ENCODE results near the gene GXYLT1. TPM values are rescaled to one million over a fixed set of nuclear protein-coding genes. Genes with fewer than 3 reads are reported as not detected.

The GXYLT1 gene
- total and polyA plus RNA-seq, 2 experiments from 2014 or later, result 13.7 to 14.6 TPM

GRCh38 chr12:42104784-42105183 is 39.9 kb downstream of the GXYLT1 start:
- H3K36me3 ChIP-seq (ENCODE audit: low read depth), result no peaks in the 10 kb centered on the region
- no peak for DNase-seq
- no peaks in the 10 kb centered on the region for H4K20me1 ChIP-seq (ENCODE audit: insufficient read depth)
- H3K27me3 ChIP-seq (replicated peaks; ENCODE audit: insufficient read depth), result no peaks in the 10 kb centered on the region
- H2AFZ ChIP-seq, result no peak overlapping the region
- TF ChIP-seq EZH2 (IDR thresholded peaks at IDR 0.05; ENCODE audit: insufficient read depth, poor library complexity, severe bottlenecking) (no peak), EZH2phosphoT487 (IDR thresholded peaks at IDR 0.05; ENCODE audit: insufficient read depth, low read depth) (no peak)
- H3K27ac ChIP-seq, result no peak overlapping the region
- H3K9me3 ChIP-seq (ENCODE audit: low read depth), result no peaks in the 10 kb centered on the region
- H3K9ac ChIP-seq, result no peak overlapping the region
- H3K4me3 ChIP-seq, result no peak overlapping the region
- H3K4me1 ChIP-seq (ENCODE audit: insufficient read depth), result no peaks in the 10 kb centered on the region
- no peak overlapping the region for H3K4me2 ChIP-seq (ENCODE audit: unreplicated experiment)
- H3K79me2 ChIP-seq (ENCODE audit: insufficient read depth), result no peaks in the 10 kb centered on the region
- in situ Hi-C loops (cut with MboI), result no loop called here
- no peaks in the 10 kb centered on the region for H3F3A ChIP-seq (ENCODE audit: insufficient read depth)
- WGBS, 2 experiments (ENCODE audit: low coverage in 1 of 2, low lambda C conversion rate in 2 of 2, missing lambda C conversion rate in 2 of 2), result 83 to 84% methylated on average over 1 of the region's 1 CpG
- H3K9me2 ChIP-seq (ENCODE audit: insufficient read depth), result no peaks in the 10 kb centered on the region

DNA sequence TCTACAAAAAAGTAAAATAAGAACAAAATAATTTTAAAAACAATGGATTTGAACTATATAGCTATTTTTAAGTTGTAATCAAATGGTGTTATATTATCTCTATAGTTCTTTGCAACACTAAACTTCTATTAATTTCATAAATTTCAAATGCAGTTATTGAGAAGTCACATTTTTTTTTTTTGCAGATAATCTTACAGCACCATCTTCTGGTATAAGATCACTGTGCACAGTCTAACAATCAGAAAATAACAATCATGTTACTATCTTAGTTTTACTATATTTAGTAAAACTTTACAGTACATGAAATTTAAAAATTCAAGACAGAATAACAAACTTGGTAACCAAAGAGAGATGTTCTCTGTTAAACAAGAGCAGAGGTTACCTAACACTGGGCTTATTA is 40.6 kb downstream of the GXYLT1 start:
- Histone ChIP-seq H3K9me3 (ENCODE audit: low read depth) (no peaks in the 10 kb centered on the region), H3K9me2 (ENCODE audit: insufficient read depth) (no peaks in the 10 kb centered on the region), H3K4me1 (ENCODE audit: insufficient read depth) (no peaks in the 10 kb centered on the region), H3F3A (ENCODE audit: insufficient read depth) (no peaks in the 10 kb centered on the region), H3K36me3 (ENCODE audit: low read depth) (no peaks in the 10 kb centered on the region), H2AFZ (no peak overlapping the region), H4K20me1 (ENCODE audit: insufficient read depth) (no peaks in the 10 kb centered on the region), H3K4me3 (no peak overlapping the region), H3K27ac (no peak overlapping the region), H3K4me2 (ENCODE audit: unreplicated experiment) (no peak overlapping the region), H3K9ac (no peak overlapping the region), H3K27me3 (replicated peaks; ENCODE audit: insufficient read depth) (no peaks in the 10 kb centered on the region), H3K79me2 (ENCODE audit: insufficient read depth) (no peaks in the 10 kb centered on the region)
- no peak for DNase-seq
- TF ChIP-seq EZH2 (IDR thresholded peaks at IDR 0.05; ENCODE audit: insufficient read depth, poor library complexity, severe bottlenecking), result no peak
- TF ChIP-seq EZH2phosphoT487 (IDR thresholded peaks at IDR 0.05; ENCODE audit: insufficient read depth, low read depth), result no peak
- in situ Hi-C loops (cut with MboI), result no loop called here

- Histone ChIP-seq H3K4me1 (ENCODE audit: insufficient read depth) (no peaks in the 10 kb centered on the region), H4K20me1 (ENCODE audit: insufficient read depth) (no peaks in the 10 kb centered on the region), H3K36me3 (ENCODE audit: low read depth) (no peaks in the 10 kb centered on the region), H3K27me3 (replicated peaks; ENCODE audit: insufficient read depth) (no peaks in the 10 kb centered on the region), H3F3A (ENCODE audit: insufficient read depth) (no peaks in the 10 kb centered on the region), H3K9ac (no peak overlapping the region), H2AFZ (no peak overlapping the region), H3K9me2 (ENCODE audit: insufficient read depth) (no peaks in the 10 kb centered on the region), H3K4me3 (no peak overlapping the region), H3K79me2 (ENCODE audit: insufficient read depth) (no peaks in the 10 kb centered on the region), H3K27ac (no peak overlapping the region), H3K4me2 (ENCODE audit: unreplicated experiment) (no peak overlapping the region), H3K9me3 (ENCODE audit: low read depth) (no peaks in the 10 kb centered on the region)
- 97 to 99% methylated on average over 4 of the region's 4 CpGs for WGBS, 2 experiments (ENCODE audit: low coverage in 1 of 2, low lambda C conversion rate in 2 of 2, missing lambda C conversion rate in 2 of 2)
- no peak for DNase-seq
- in situ Hi-C loops (cut with MboI), result no loop called here
- no peak for TF ChIP-seq EZH2phosphoT487 (IDR thresholded peaks at IDR 0.05; ENCODE audit: insufficient read depth, low read depth)
- TF ChIP-seq EZH2 (IDR thresholded peaks at IDR 0.05; ENCODE audit: insufficient read depth, poor library complexity, severe bottlenecking), result no peak
Observed at GRCh38 chr12:42103155-42103554, 41.5 kb downstream of the GXYLT1 start.

DNA sequence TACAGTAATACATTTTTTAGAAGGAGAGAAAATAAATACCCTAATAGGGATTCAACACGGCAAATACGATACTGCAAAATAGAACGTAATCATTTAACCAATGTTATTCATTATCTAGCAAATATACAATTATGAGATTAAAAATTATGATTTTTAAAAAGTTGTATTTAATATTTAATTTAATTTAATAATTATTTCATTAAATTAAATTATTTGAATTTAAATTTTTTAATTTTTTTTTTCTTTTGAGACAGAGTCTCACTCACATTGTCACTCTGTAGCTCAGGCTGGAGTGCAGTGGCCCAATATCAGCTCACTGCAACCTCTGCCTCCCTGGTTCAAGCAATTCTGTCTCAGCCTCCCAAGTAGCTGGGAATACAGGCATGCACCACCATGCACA is 42.0 kb downstream of the GXYLT1 start:
- TF ChIP-seq EZH2phosphoT487 (IDR thresholded peaks at IDR 0.05; ENCODE audit: insufficient read depth, low read depth) (no peak), EZH2 (IDR thresholded peaks at IDR 0.05; ENCODE audit: insufficient read depth, poor library complexity, severe bottlenecking) (no peak)
- in situ Hi-C loops (cut with MboI), result no loop called here
- Histone ChIP-seq H3K4me3 (no peak overlapping the region), H3K9ac (no peak overlapping the region), H3K79me2 (ENCODE audit: insufficient read depth) (no peaks in the 10 kb centered on the region), H3K9me3 (ENCODE audit: low read depth) (no peaks in the 10 kb centered on the region), H4K20me1 (ENCODE audit: insufficient read depth) (no peaks in the 10 kb centered on the region), H3K4me2 (ENCODE audit: unreplicated experiment) (no peak overlapping the region), H3K9me2 (ENCODE audit: insufficient read depth) (no peaks in the 10 kb centered on the region), H3F3A (ENCODE audit: insufficient read depth) (no peaks in the 10 kb centered on the region), H3K36me3 (ENCODE audit: low read depth) (no peaks in the 10 kb centered on the region), H3K27ac (no peak overlapping the region), H2AFZ (no peak overlapping the region), H3K27me3 (replicated peaks; ENCODE audit: insufficient read depth) (no peaks in the 10 kb centered on the region), H3K4me1 (ENCODE audit: insufficient read depth) (no peaks in the 10 kb centered on the region)
- WGBS, 2 experiments (ENCODE audit: low coverage in 1 of 2, low lambda C conversion rate in 2 of 2, missing lambda C conversion rate in 2 of 2), result 99 to 100% methylated on average over 3 of the region's 3 CpGs
- no peak for DNase-seq

GRCh38 chr12:42099433-42099832 is 45.2 kb downstream of the GXYLT1 start:
- H3K4me1 ChIP-seq (ENCODE audit: insufficient read depth), result 0 out of 2 replicates have a peak, but pooled peaks cover under 1% of the 10 kb centered on the region
- no peaks in the 10 kb centered on the region for H3F3A ChIP-seq (ENCODE audit: insufficient read depth)
- H3K9ac ChIP-seq, result no peak overlapping the region
- in situ Hi-C loops (cut with MboI), result no loop called here
- no peaks in the 10 kb centered on the region for H3K9me3 ChIP-seq (ENCODE audit: low read depth)
- no peak overlapping the region for H3K27ac ChIP-seq
- H3K4me2 ChIP-seq (ENCODE audit: unreplicated experiment), result no peak overlapping the region
- no peaks in the 10 kb centered on the region for H3K9me2 ChIP-seq (ENCODE audit: insufficient read depth)
- no peak overlapping the region for H3K4me3 ChIP-seq
- WGBS, 2 experiments (ENCODE audit: low coverage in 1 of 2, low lambda C conversion rate in 2 of 2, missing lambda C conversion rate in 2 of 2), result 96 to 97% methylated on average over 9 of the region's 9 CpGs
- no peaks in the 10 kb centered on the region for H4K20me1 ChIP-seq (ENCODE audit: insufficient read depth)
- H2AFZ ChIP-seq, result no peak overlapping the region
- no peak for DNase-seq
- H3K36me3 ChIP-seq (ENCODE audit: low read depth), result peaks cover 12% of the 10 kb centered on the region
- no peaks in the 10 kb centered on the region for H3K79me2 ChIP-seq (ENCODE audit: insufficient read depth)
- H3K27me3 ChIP-seq (replicated peaks; ENCODE audit: insufficient read depth), result no peaks in the 10 kb centered on the region
- TF ChIP-seq EZH2phosphoT487 (IDR thresholded peaks at IDR 0.05; ENCODE audit: insufficient read depth, low read depth) (no peak), EZH2 (IDR thresholded peaks at IDR 0.05; ENCODE audit: insufficient read depth, poor library complexity, severe bottlenecking) (no peak)

Data from GM23248 (cell line).